Stimulated activated CD4-positive, alpha-beta T cell treated with anti-CD3 and anti-CD28 coated beads, Interleukin-4, amount 100 ng/mL, for 48 hours (primary cell): ENCODE results near the gene CEP131.
"Not testable (repeated sequence)": the region's sequence is repeated elsewhere in the genome, so short reads cannot be mapped to it uniquely, and the experiment has no call there.

ENCODE experiments used
- DNase-seq, 2 donors: peaks; one replicate each; pipeline ENCODE4 v3.0.0-alpha.2; 2020; ENCODE audit warnings: low read depth in 2 of 2

Gene CEP131

GRCh38 chr17:81238815-81239713, 16.3 kb upstream of the CEP131 start, which contains the start of the genes NDUFAF8 and TEPSIN:
Gene NDUFAF8, plus strand, starts transcription at chr17:81239318. Its CDS starts 46 bp downstream, at chr17:81239364.
Gene TEPSIN, minus strand, starts transcription at chr17:81239055. Its CDS starts 22 bp downstream, at chr17:81239033.
- DNase-seq = peak; percentile 90 to 93

DNA sequence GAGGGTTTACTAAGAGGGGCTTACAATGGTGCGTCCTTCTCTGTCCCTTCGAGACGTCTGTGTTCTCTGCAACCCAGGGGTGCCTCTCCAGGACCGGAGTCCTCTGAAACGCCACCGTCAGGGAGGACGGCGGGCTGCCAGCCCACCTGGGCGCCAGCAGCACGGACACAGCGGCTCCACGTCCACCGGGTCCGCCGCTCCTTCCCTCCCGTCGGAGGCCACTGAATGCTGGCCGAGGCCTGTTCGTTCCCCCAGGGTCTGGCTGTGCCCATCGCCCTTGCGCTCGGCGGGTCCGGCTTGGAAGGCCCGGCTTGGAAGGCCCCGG, 15.7 kb upstream of the CEP131 start:
- no peak for DNase-seq

- no peak for DNase-seq
Measured at GRCh38 chr17:81237591-81238489, 15.1 kb upstream of the CEP131 start.

GRCh38 chr17:81236784-81237183, 14.0 kb upstream of the CEP131 start:
- DNase-seq = no peak

DNA sequence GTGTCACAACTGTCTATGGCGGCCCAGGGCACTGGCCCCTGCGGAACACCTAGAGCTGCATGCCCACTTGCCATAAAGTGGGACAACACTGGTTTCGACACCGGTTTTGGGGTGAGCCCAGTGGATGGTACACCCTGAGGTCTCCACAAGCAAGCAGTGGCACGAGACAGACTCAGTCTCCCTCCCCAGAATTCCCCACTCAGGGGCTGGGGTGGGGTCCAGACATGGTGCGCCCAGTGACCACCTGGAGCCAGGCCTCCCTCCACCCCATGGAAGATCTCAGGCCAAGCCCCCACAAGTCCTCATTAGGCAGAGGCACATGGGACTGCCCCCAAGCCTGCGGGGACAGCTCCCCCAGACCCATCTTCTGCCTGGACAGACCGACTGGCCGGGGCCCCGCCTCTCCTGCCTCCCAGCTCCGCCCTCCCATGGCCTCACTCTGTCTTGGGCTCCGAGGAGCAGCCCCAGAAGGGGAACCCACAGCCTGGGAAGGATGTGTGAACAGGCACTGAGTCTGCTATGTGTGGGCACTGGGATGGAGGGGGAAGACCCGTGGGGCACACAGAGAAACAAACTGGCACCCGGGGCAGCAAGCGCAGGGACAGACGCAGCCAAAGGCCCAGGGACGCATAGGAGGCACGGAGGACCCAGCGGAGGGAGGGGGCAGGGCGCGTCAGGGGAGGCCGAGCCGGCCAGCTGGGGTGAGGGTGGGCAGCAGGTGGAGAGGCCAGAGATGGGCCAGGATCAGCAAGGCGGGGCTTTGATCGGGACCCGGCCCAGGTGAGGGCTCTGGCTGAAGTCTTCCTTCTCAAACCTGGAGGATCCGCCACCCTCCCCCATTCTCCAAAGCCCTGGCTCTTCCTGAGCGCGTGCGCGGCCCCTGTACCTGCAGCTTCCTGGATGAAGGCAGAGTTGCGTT, 13.3 kb upstream of the CEP131 start:
- no peak for DNase-seq

GRCh38 chr17:81234940-81235821, 12.4 kb upstream of the CEP131 start:
- no peak for DNase-seq

DNA sequence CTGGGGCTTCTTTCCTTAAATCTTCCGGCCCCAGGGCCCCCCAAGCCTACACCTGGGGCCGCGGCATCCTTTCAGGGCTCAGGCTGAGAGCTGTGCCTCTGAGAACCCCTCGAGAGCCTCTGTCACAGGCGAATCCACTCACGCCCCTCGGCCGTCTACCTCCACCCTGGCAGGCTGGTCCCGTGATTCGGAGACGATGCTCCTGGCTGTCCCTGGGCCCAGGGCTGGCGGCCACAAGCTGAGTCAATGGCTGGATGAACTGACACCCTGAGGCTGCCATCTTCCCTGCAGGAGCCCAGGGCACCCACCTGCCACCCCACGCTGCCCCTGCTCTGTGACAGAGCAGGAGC, 11.7 kb upstream of the CEP131 start:
- DNase-seq = no peak

DNA sequence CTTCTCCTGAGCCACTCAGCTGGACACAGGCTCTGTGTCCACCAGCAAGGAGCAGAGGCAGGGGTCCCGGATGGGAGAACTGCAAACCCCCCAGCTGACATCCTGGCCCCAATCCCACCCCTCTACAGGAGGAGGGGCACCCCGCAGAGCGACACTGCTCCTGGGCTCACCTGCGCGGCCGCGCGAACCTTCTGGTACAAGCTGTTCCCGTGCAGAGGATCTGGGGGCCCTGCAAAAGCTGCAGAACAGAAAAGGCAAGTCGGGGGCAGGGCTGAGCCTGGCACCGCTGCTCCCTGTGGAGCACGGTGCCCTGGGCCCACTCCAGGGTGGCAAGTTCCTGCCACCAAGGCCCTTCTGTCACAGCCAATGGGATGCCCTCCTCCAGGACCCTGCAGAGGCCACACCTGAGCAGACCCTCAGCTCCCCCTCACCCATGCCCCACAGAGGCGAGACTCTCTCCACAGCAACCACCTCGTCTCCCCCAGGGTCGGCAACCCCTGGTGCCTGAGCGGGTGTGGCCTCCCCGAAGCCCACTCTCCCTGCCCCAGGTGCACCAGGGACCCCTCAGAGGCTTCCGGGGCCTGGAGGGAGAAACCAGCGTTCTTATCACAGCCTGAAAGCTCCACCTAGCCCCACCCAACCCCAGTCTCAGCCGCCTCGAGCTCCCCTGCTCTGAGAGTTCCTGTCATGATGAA, 11.2 kb upstream of the CEP131 start:
- DNase-seq = no peak

GRCh38 chr17:81233316-81233715, 10.6 kb upstream of the CEP131 start:
- DNase-seq = no peak

DNA sequence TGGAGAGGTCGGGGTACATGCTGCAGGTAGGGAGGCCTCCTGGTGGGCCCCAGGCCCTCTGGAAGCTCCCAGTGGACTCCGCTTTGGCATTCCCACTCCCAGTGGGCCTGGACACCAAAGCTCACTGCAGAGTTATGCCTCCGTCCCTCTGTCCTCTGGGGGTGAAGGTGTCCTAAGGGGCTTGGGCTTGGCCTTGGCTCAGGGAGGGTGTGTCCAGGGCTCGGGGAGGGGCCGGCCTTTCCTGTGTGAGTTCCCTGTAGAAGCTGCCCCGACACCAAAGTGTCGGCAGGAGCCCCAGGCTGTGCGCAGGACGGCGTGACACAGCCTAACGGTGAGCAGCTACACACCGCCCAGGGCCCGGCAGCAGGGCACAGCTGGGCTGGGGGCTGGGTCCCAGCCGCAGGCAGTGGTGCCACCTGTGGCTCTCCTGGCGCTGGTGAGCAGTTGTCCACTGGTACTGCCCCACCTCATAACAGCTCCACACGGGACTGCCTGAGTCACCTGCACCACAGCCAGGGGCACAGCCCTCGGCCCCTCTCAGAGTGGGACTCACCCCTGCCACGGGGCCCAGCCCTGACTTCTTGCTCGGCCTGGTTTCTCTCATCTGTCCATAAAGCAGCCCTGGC, 10.0 kb upstream of the CEP131 start:
- DNase-seq = no peak

DNA sequence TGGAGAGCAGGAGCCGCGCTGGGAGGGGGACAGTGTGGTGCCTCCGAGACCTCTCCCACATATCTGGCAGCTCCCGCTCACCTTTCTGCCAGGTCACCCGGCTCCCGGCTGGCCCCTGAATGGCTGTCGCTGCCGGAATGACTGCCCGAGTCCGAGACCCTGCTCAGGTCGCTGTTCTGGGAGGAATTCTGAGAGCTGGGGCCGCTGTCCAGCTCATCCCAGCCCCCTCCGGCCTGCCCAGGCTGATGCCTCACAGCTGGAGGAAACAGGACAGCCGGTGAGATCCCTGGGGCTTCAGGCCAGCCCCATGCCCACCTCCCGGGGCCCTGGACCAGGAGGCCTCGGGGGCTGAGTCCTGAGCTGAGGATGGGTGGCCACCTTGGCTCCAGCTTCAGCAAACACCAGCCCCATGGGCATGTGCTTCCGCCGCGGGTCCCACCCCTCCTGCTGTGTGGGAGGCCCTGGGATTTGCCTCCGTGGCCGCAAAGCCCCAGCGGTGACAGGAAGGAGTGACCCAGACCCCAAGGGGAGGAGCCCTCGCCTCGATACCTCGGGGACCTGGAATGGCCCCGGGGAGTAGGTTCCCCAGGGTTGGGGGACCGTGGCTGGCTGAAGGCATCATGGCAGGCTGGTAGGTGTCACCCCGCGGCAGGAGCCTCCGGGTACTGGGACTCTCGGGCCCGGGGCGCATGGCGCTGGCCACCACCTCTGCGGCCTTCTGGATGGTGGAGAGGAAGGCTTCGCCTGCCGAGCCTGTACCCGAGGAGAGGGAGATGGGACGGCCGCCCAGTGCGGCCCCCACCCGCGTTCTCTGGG, 9.2 kb upstream of the CEP131 start:
- DNase-seq = no peak

GRCh38 chr17:81231121-81231645, 8.4 kb upstream of the CEP131 start:
- DNase-seq = no peak

- DNase-seq = no peak
Measured at GRCh38 chr17:81230043-81230820, 7.5 kb upstream of the CEP131 start.

DNA sequence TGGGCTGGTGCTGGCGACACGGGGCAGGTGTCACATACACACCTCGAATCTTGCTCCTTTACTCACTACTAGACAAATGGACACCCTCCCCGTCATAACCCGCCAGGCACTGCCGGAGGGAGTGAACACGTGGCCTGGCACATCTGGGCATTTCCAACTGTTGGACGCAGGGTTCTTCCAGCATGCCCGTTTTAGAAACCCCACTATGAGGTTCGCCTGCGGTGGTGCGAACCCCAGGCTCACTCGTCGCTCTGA, 6.8 kb upstream of the CEP131 start:
- no peak for DNase-seq

- no peak for DNase-seq
Measured at GRCh38 chr17:81228834-81229665, 6.3 kb upstream of the CEP131 start.

- no peak for DNase-seq
Measured at GRCh38 chr17:81228420-81228819, 5.7 kb upstream of the CEP131 start.

GRCh38 chr17:81227630-81228029, 4.9 kb upstream of the CEP131 start:
- not testable (repeated sequence) for DNase-seq
